Activated CD8-positive, alpha-beta memory T cell treated with anti-CD3 and anti-CD28 coated beads for 36 hours (primary cell): ENCODE data around the gene SNX10. TPM values are rescaled to one million over a fixed set of nuclear protein-coding genes. Genes with fewer than 3 reads are reported as not detected.

ENCODE experiments used
- CTCF ChIA-PET: fragments of 350-600 bp; sonication (Branson Sonifier 250); formaldehyde crosslinking; loops from one replicate; lab custom pipeline; 2021; ENCODE audit warnings: antibody characterized with exemption; lab: Charles Lee
- POLR2A ChIA-PET: fragments of 350-600 bp; sonication (Branson Sonifier 250); formaldehyde crosslinking; loops from one replicate; lab custom pipeline; 2021; ENCODE audit warnings: antibody characterized with exemption; lab: Charles Lee
- total RNA-seq, 2 experiments: library from RNA; stranded (reverse); gene quantifications; one replicate each; pipeline ENCODE4 v1.2.3, GENCODE V29; 2021

Gene SNX10
- total RNA-seq, 2 experiments from 2014 or later = 46.5 to 46.9 TPM

DNA sequence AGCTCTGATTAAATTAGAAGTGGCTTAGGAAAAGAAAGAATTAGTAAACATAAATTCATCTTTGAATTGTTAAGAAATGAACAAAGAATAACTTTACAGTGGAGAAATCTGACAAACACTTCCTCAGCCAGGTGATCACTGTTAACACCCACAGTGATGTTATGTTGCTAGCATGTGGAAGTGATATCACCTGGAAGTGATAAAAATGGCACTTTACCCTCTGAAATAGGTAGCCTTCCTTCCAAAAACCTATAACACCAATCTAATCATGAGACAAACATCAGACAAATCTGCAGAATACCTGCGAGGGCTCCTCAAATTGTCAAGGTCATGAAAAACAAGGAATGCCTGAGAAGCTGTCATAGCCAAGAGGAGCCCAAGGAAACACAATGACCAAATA, 59.5 kb downstream of the SNX10 start:
- ChIA-PET POLR2A (no interaction called here), CTCF (interaction anchor here (0.5 to 1.2 kb wide), 2 partner anchors 14 to 59 kb away, joined by 3 read pairs; no protein-coding TSS in a partner anchor)

DNA sequence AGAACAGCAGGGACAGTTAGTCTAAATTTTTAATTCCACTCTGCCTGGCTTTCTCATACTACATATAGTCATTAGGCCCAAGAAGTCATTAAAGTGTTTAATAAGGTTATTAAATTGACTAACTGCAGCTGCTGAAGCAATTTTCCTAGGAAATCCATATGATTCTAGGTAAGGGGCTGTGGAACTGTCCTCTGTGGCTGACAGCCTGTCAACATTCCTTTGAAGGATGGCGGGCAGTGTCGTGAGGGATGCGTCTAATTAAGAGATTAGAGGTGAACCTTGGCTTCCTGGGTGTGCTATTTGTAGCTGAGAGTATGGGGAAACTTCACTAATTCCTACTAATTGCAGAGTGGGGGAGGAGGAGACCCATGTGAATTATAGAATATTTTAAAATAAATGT, 64.6 kb downstream of the SNX10 start:
- CTCF ChIA-PET = no interaction called here
- POLR2A ChIA-PET = no interaction called here

GRCh38 chr7:26356929-26357798, 65.5 kb downstream of the SNX10 start:
- ChIA-PET POLR2A (no interaction called here), CTCF (no interaction called here)

GRCh38 chr7:26357799-26358151, 66.1 kb downstream of the SNX10 start:
- CTCF ChIA-PET = no interaction called here
- POLR2A ChIA-PET = no interaction called here

- ChIA-PET CTCF (no interaction called here), POLR2A (no interaction called here)
These were observed 69.0 kb downstream of the SNX10 start for GRCh38 chr7:26360650-26361049.

DNA sequence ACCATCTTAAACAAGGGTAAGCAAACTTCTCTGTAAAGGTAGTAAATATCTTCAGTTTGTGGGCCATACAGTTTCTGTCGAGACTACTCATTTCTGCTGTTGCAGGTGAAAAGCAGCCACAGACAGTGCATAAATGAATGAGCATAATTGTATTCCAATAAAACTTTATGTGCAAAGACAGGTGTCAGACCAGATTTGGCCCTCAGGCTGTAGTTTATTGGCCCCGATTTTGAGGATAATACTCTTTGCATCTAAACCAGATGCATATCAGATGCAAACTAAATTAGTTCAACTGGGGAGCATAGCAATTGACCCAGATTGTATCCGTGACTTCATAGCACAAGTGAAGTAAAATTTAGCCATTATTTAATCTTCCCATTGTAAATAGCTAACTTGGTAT, 70.0 kb downstream of the SNX10 start:
- ChIA-PET CTCF (interaction anchor here (0.5 kb wide), 1 partner anchor 895 kb away, joined by 5 read pairs; no protein-coding TSS in a partner anchor), POLR2A (no interaction called here)

- POLR2A ChIA-PET = no interaction called here
- CTCF ChIA-PET = no interaction called here
These were observed 71.8 kb downstream of the SNX10 start for GRCh38 chr7:26363465-26363864.

DNA sequence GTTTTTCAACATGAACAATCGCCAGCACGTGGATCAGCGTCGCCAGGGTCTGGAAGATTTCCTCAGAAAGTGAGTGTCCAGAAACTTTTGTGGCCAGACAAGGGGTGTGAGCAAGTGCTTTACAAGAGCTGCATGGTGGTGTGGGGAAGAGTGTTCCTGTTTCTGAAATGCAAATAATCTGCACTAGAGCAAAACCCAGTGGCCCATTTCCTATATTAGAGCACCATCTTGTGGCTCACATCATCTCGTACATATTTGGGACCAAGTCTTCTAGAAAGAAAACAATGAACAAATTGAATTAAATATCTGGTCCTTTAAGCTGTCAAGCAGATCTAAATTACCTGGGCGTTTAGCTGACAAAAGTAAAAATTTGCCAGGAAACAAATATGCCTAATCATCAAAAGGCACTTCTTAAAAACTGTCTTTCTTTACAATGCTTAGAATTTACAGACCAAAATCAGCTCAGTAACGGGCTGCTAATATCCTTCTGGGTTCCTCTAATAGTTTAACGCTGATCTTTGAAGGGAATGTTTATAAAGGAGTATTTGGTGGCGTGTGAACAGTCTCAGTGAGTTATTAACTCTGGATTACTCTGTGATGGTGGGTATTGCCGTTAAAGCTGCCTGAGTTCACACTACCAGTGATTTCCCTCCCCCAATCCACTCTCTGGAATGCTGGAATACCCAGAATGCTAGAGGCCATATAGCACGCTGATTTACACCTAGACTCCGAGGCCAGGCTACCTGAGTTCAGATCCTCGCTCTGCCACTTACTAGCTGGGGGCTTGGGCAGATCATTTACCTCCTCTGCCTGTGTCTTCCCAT, 73.6 kb downstream of the SNX10 start:
- POLR2A ChIA-PET = interaction anchor here (0.6 to 1.0 kb wide), 2 partner anchors 171 to 174 kb away, joined by 3 read pairs; no protein-coding TSS in a partner anchor

DNA sequence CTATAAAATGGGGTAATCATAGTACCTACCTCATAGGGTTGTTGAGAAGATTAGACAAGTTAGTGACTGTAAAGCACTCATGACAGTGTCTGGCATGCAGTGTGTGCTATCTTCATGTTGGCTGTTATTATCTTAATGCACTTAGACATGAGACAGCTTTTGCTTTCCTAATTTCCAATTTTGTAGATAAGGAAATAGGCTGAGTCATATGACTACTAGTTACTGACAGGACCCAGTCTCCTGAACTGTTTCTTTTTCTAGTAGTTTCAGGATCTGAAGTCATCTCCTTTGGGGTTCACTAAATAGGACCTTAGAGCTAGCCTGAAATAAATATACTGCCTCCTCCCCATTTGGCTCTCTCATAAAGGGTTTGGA, 74.2 kb downstream of the SNX10 start:
- ChIA-PET POLR2A (interaction anchor here (1.0 kb wide), 1 partner anchor 175 kb away, joined by 3 read pairs; no protein-coding TSS in a partner anchor), CTCF (interaction anchor here (1.2 to 2.3 kb wide), 7 partner anchors 8 to 472 kb away, joined by 3 to 14 read pairs (median 3); no protein-coding TSS in a partner anchor)

More for the DNA sequence above, 73.6 kb downstream of the SNX10 start:
- CTCF ChIA-PET = interaction anchor here (1.2 to 2.3 kb wide), 9 partner anchors 9 to 472 kb away, joined by 3 to 14 read pairs (median 3); no protein-coding TSS in a partner anchor

DNA sequence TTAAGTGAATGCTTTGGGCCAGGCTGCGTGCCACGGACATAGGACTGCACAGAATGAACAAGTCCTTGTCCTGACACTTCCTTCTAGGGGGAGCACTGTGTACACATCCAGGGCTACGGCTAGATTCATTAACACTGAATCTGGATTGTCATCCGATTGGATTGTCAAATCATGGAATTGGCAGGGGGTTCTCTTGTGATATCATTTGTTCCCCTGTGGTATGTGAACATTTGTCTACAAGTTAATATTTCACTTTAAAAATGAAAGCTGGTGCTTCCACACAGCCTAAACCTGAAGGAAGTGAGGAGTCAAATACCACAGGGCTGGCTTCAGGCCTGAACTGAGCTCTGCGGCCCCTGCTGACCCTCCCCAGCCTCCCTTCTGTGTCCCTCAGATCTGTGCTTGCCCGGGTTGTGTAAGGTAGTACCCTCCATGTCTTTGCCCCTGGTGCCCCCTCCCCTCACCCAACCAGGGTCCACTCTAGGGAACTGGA, 75.6 kb downstream of the SNX10 start:
- POLR2A ChIA-PET = no interaction called here

GRCh38 chr7:26368542-26368941, 76.9 kb downstream of the SNX10 start:
- POLR2A ChIA-PET = no interaction called here

More for the DNA sequence above, 75.6 kb downstream of the SNX10 start:
- CTCF ChIA-PET = no interaction called here

DNA sequence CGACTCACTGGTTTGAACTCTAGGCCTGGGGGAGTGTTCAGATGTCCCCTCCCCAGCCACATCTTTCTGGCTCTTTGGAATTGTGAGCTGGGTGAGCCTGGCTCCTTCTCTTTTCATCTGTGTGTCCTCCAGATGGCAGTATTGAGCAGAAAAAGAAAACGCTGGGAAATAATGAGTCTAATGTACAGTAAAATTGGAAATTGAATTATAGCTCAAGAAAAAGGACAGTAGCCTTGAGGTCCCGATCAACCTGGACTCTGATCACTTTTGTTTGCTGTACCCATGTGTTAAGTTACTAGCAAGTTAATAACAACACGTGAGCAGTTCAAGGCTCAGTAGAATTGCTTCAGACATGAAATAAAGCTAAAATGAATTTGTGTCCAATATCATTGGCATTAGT, 77.9 kb downstream of the SNX10 start:
- CTCF ChIA-PET = interaction anchor here (0.5 to 2.4 kb wide), 11 partner anchors 9 to 792 kb away, joined by 3 to 10 read pairs (median 3); partner anchors contain the start of gene SNX10
- POLR2A ChIA-PET = interaction anchor here (1.2 kb wide), 1 partner anchor 168 kb away, joined by 4 read pairs; the partner anchor contains the start of gene CBX3

More at GRCh38 chr7:26368542-26368941, 76.9 kb downstream of the SNX10 start:
- CTCF ChIA-PET = interaction anchor here (1.8 to 2.4 kb wide), 2 partner anchors 471 to 793 kb away, joined by 5 to 10 read pairs; no protein-coding TSS in a partner anchor

- ChIA-PET CTCF (interaction anchor here (0.5 to 2.4 kb wide), 11 partner anchors 8 to 791 kb away, joined by 3 to 10 read pairs (median 3); partner anchors contain the start of gene SNX10), POLR2A (interaction anchor here (1.2 kb wide), 1 partner anchor 169 kb away, joined by 4 read pairs; the partner anchor contains the start of gene CBX3)
These were observed 78.3 kb downstream of the SNX10 start for GRCh38 chr7:26370011-26370410.

DNA sequence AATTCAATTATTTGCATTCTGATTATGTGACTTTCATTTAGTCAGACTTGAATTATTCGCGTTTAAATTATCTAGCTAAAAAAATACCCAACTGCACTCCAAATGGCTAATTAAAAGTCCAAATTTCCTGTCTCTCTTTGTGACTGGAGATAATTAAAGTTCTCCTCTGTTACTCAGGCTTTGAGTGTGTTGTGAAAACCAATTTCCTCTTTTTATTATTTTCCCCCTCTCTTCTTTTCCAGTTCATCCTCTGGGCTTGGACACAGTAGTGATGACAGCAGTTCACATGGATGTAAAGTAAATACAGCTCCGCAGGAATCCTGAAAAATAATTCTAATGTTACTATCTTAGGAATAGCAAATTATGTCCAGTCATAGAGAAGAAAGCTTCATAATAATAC, 80.6 kb downstream of the SNX10 start:
- POLR2A ChIA-PET = no interaction called here
- CTCF ChIA-PET = interaction anchor here (1.4 to 1.7 kb wide), 2 partner anchors 129 to 293 kb away, joined by 3 read pairs; no protein-coding TSS in a partner anchor

DNA sequence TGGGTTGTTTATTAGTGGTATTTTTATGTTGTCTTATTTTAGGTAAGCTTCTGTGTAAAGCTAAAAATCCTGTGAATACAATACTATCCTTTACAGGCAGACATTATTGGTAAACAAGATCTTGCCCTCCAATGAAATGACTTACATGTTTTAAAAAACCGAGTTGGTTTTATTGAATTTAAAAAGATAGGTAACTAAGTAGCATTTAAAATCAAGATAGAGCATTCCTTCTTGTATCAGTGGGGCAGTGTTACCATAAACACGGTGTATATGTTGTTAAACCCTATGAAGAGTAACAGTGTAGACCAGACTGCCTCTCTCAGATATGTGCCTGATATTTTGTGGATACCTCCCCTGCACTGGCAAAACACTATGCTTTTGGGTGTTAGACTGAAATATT, 81.0 kb downstream of the SNX10 start:
- POLR2A ChIA-PET = no interaction called here
- CTCF ChIA-PET = no interaction called here

DNA sequence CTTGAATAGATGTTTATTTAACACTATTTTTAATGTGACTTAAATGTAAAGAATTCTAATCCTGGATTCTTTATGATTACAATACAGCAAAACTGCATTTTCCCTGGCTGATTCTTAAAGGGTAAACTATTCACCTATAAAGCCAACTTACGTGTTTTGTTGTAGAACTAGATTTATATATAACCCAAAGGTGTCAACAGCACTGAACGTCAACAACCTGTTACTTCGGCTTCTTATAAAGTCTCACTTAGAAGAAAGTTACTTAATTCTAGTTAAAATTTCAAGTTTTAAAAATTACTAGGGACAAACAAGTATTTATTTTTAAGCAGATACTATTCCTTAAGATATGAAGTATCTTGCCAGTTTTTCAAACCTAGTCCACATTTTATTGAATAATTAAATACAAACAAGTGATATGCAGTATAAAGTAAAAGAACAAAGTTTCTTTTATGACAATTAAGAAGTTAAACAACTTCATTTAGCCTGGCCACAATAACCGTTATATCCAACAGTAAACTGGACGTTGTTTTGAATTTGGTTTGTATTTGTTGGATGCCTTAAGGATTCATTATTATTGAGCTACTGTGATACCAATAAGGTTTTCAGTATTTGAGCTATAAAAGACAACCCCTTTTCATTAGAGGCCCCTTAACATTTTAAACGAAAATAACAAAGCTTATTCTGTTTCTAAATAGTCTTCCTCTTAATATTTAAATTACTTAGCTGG, 83.1 kb downstream of the SNX10 start:
- CTCF ChIA-PET = interaction anchor here (1.0 to 1.1 kb wide), 3 partner anchors 9 to 126 kb away, joined by 3 to 4 read pairs (median 3); no protein-coding TSS in a partner anchor
- POLR2A ChIA-PET = no interaction called here

DNA sequence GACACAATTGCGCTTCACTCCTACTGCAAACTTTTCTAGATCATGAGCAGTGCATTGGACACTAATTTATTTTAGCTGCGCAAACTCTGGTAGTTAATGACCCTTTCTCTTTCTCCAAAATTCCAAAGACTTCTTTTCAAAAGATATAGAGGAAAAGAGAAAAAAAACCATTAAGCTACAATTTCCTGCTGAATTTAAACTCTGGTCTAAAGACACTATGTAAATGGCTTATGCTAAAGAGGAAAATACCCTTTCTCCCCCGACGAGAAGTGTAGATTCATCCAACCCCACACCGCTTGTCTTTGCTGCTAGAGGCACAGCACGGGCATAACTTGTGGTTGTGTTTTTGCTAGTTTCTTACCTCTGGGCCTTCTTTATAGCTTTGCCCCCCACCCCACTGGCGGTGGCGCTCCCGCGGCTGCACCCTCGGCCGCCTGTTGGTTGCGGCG, 84.1 kb downstream of the SNX10 start:
- CTCF ChIA-PET = interaction anchor here (1.0 kb wide), 2 partner anchors 22 to 125 kb away, joined by 3 to 4 read pairs; no protein-coding TSS in a partner anchor
- POLR2A ChIA-PET = no interaction called here
